GM20431 (cell line): ENCODE results near the gene AP3S2.

Experiments used
- in situ Hi-C: fragments of 300-500 bp; cut with MseI, MboI; formaldehyde crosslinking; loops from one replicate; pipeline ENCODE4 v1.15.0; 2020; ENCODE audit warnings: low sequenced_read_pairs; ENCODE audit not compliant: unreplicated experiment

The AP3S2 gene

GRCh38 chr15:89822951-89823711 lies 70.7 kb downstream of the AP3S2 start:
- in situ Hi-C loops: no loop called here

- in situ Hi-C loops: no loop called here
Measured at GRCh38 chr15:89822611-89822950, 71.2 kb downstream of the AP3S2 start.

DNA sequence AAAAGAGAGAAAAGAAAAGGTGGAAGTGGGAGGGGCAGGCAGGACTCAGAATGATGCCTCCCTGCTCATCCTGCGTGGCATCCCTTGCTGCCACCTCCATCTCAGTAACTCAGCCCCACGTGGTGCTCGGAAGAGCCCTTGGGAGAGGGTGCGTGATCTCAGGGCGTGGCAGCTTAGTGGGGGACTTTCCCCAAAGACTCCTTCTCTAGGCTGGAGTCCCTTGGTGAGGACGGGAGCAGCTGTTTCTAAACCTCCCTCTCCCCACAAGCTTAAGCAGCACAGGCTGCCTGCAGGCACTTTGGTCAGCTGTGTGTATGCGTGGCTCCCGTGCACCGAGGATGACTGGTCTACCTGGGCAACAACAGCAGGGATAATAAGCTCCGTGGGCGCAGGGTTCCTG lies 71.8 kb downstream of the AP3S2 start:
- in situ Hi-C loops: no loop called here

- in situ Hi-C loops: no loop called here
Measured at GRCh38 chr15:89820666-89821611, 72.9 kb downstream of the AP3S2 start.

- in situ Hi-C loops: no loop called here
Measured at GRCh38 chr15:89818287-89818686, 75.5 kb downstream of the AP3S2 start.

DNA sequence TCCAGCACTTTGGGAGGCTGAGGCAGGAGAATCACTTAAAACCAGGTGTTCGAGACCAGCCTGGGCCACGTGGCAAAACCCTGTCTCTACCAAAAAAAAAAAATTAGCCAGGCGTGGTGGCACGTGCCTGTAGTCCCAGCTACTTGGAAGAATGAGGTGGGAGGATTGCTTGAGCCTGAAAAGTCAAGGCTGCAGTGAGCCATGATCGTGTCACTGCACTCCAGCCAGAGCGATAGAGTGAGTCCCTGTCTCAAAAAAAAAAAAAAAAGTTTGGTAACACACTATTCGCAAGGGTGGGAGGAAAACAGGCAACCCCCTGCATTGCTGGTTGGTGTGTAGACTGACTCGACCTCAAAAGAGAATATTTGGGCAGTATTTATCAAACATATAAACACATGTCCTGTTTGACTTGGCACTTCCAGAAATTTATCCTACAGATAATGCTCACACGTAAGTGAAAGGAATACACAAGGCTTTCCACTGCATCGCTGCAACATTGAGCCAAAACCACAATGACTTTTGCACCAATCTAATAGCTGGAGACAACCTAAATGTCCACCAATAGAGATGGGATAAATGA lies 76.0 kb downstream of the AP3S2 start:
- in situ Hi-C loops: no loop called here

GRCh38 chr15:89815769-89816168 lies 78.0 kb downstream of the AP3S2 start:
- in situ Hi-C loops: no loop called here

GRCh38 chr15:89814112-89814742 lies 79.6 kb downstream of the AP3S2 start:
- in situ Hi-C loops: no loop called here

GRCh38 chr15:89813381-89814111 lies 80.2 kb downstream of the AP3S2 start:
- in situ Hi-C loops: no loop called here

- in situ Hi-C loops: no loop called here
Measured at GRCh38 chr15:89812847-89813320, 80.9 kb downstream of the AP3S2 start.

GRCh38 chr15:89812011-89812846 lies 81.6 kb downstream of the AP3S2 start:
- in situ Hi-C loops: no loop called here

DNA sequence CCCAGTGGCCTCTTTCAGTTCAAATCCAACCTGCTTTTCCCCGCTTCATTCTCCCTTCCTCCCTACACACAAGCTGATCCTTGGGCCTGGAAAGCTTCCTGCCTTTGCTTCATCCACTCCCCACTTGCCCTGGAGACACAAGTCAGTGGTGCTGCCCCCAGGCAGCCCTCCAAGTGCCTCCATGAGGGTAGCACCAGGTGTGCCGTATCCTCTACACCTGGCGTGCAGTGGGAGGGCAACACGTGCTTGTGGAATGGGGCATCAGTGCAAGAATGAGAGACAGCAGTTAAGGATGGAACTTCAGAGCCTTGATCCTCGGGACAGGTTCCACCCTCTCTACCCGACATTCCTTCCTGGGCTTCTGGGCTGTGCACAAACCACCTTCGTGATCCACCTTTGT lies 83.0 kb downstream of the AP3S2 start:
- in situ Hi-C loops: no loop called here

- in situ Hi-C loops: no loop called here
Measured at GRCh38 chr15:89809787-89810148, 84.0 kb downstream of the AP3S2 start.

- in situ Hi-C loops: no loop called here
Measured at GRCh38 chr15:89809093-89809786, 84.6 kb downstream of the AP3S2 start.

- in situ Hi-C loops: no loop called here
Measured at GRCh38 chr15:89808160-89808870, 85.5 kb downstream of the AP3S2 start.

GRCh38 chr15:89807689-89808088 lies 86.1 kb downstream of the AP3S2 start:
- in situ Hi-C loops: no loop called here
